LNCaP clone FGC (cell line): Measurements from ENCODE around the gene TEX12.
A peak's percentile ranks its signal among the peaks of the same experiment; 100 is the strongest.

Experiments
- DNase-seq: peaks from one replicate; pipeline ENCODE4 v3.0.0-alpha.2; 2011; ENCODE audit warnings: low read depth
- H3K4me3 ChIP-seq: 2 replicates; pipeline ENCODE4 v1.5.1; 2011; ENCODE audit warnings: mild to moderate bottlenecking, low read depth, low read length, control low read depth
- CTCF ChIP-seq: IDR thresholded peaks from 2 replicates; pipeline ENCODE4 v1.5.1; 2012; ENCODE audit warnings: mild to moderate bottlenecking; ENCODE audit not compliant: control insufficient read depth, insufficient read depth; ENCODE audit errors: extremely low read depth

Gene TEX12

DNA sequence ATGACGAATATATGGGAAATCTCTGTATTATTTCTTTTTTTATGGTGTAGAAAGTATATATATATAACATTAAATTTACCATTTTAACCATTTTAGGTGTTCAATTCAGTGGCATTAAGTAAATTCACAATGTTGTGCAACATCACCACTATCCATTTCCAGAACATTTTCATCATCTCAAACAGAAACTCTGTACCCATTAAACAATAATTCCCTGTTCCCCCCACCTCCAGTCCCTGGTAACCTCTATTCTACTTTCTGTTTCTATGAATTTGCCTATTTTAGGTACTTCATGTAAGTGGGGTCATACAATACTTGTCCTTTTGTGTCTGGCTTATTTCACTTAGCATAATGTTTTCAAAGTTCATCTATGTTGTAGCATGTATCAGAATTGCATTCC, 43.7 kb downstream of the TEX12 start:
- no peak for DNase-seq
- no peak overlapping the region for H3K4me3 ChIP-seq
- TF ChIP-seq CTCF = no peak

GRCh38 chr11:112211536-112211935, 44.4 kb downstream of the TEX12 start:
- no peak overlapping the region for H3K4me3 ChIP-seq
- TF ChIP-seq CTCF = no peak
- no peak for DNase-seq

DNA sequence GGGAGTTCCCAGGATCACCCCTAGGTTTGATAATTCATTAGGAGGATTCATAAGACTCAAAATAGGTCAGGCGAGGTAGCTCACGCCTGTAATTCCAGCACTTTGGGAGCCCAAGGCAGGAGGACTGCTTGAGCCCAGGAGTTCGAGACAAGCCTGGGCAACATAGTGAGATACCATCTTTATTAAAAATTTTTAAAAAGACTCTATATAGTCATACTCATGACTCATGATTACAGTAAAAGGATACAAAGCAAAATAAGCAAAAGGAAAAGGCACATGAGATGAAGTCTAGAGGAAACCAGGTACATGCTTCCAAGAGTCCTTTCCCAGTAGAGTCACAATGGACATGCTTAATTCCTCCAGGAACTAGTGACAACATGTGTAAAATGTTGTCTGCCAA, 45.1 kb downstream of the TEX12 start:
- H3K4me3 ChIP-seq = no peak overlapping the region
- no peak for DNase-seq
- TF ChIP-seq CTCF = no peak

DNA sequence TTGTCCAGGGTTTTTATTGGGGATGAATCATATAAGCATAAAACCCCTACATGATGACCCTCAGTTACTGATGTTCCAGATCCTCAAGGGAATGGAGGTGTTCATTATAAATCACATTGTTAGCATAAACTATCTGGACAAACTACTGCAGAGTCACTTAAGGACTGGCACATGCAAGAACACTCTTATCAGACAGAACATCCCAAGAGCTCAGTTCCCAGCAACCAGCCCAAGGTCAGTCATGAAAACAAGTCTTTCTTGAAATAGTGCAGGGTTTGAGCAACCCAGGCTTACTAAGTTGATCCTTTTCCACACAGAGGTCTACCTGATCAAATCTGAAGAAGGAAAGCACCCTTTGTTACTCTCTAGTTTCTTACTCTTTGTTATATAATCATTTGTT, 45.5 kb downstream of the TEX12 start:
- no peak for DNase-seq
- TF ChIP-seq CTCF = no peak
- H3K4me3 ChIP-seq = no peak overlapping the region

- TF ChIP-seq CTCF = no peak
- no peak overlapping the region for H3K4me3 ChIP-seq
- no peak for DNase-seq
Measured at GRCh38 chr11:112213753-112214152, 46.6 kb downstream of the TEX12 start.

GRCh38 chr11:112215621-112216020, 48.4 kb downstream of the TEX12 start:
- no peak for DNase-seq
- no peak overlapping the region for H3K4me3 ChIP-seq
- no peak for TF ChIP-seq CTCF

DNA sequence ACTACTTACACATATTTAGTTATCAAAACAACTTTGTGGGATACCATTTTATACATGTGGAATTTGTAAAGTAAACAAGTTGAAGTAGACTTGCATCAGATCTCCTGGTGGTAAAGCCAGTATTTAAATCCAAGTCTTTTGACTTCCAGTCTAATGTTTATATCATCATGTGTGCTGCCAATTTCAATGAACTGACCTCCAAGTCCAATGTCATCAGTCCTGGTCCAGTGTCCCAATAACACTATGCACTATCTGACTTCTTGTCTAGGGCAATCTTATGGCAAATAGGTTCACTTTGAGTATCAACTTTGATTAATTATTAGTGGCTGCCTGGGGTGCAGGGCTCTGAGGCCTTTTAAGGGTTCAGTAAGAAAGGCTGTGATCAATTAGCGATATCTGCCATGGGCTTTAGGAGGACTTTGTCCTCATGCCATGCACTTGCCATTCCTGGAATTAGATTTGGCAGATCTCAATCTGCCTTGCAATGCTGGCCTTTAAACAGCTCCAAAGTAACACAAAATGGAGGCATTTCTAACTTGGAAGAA, 49.5 kb downstream of the TEX12 start:
- no peak for TF ChIP-seq CTCF
- DNase-seq = peak; percentile 39
- H3K4me3 ChIP-seq = no peak overlapping the region
